LNCaP clone FGC (cell line): ENCODE results near the gene FBXL20.
A peak's percentile ranks its signal among the peaks of the same experiment; 100 is the strongest.
"Not testable (repeated sequence)": the region's sequence is repeated elsewhere in the genome, so short reads cannot be mapped to it uniquely, and the experiment has no call there.

Source experiments
- DNase-seq: peaks from one replicate; pipeline ENCODE4 v3.0.0-alpha.2; 2011; ENCODE audit warnings: low read depth
- H3K4me3 ChIP-seq: 2 replicates; pipeline ENCODE4 v1.5.1; 2011; ENCODE audit warnings: mild to moderate bottlenecking, low read depth, low read length, control low read depth
- TF ChIP-seq, protein P1 (sequence below): IDR thresholded peaks from 2 replicates; pipeline ENCODE4 v1.5.1; 2012; ENCODE audit warnings: mild to moderate bottlenecking; ENCODE audit not compliant: control insufficient read depth, insufficient read depth; ENCODE audit errors: extremely low read depth

The FBXL20 gene

GRCh38 chr17:39281806-39282205, 119.6 kb downstream of the FBXL20 start:
- TF ChIP-seq, protein P1, sequence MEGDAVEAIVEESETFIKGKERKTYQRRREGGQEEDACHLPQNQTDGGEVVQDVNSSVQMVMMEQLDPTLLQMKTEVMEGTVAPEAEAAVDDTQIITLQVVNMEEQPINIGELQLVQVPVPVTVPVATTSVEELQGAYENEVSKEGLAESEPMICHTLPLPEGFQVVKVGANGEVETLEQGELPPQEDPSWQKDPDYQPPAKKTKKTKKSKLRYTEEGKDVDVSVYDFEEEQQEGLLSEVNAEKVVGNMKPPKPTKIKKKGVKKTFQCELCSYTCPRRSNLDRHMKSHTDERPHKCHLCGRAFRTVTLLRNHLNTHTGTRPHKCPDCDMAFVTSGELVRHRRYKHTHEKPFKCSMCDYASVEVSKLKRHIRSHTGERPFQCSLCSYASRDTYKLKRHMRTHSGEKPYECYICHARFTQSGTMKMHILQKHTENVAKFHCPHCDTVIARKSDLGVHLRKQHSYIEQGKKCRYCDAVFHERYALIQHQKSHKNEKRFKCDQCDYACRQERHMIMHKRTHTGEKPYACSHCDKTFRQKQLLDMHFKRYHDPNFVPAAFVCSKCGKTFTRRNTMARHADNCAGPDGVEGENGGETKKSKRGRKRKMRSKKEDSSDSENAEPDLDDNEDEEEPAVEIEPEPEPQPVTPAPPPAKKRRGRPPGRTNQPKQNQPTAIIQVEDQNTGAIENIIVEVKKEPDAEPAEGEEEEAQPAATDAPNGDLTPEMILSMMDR: no peak
- no peak for DNase-seq
- H3K4me3 ChIP-seq: no peak overlapping the region

- H3K4me3 ChIP-seq, DNase-seq: not testable (repeated sequence)
Measured at GRCh38 chr17:39278246-39278645, 123.2 kb downstream of the FBXL20 start.

GRCh38 chr17:39277110-39277509, 124.3 kb downstream of the FBXL20 start:
- H3K4me3 ChIP-seq: no peak overlapping the region
- TF ChIP-seq, protein P1: no peak
- DNase-seq: no peak

DNA sequence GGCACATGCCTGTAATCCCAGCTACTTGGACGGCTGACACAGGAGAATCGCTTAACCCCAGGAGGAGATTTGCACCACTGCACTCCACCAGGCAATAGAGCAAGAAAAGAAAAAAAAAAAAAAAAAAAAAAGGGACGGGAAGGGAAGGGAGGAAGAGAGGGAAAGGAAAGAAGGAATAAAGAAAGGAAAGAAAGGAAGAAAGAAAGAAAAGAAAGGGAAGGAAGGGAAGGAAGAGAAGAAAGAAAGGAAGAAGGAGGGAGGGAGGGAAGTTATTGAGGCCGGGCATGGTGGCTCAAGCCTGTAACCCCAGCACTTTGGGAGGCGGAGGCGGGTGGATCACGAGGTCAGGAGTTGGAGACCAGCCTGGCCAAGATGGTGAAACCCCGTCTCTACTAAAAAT, 125.3 kb downstream of the FBXL20 start:
- DNase-seq: no peak
- TF ChIP-seq, protein P1: no peak
- H3K4me3 ChIP-seq: no peak overlapping the region

- TF ChIP-seq, protein P1: no peak
- no peak overlapping the region for H3K4me3 ChIP-seq
- DNase-seq: no peak
Measured at GRCh38 chr17:39271546-39271945, 129.9 kb downstream of the FBXL20 start.

DNA sequence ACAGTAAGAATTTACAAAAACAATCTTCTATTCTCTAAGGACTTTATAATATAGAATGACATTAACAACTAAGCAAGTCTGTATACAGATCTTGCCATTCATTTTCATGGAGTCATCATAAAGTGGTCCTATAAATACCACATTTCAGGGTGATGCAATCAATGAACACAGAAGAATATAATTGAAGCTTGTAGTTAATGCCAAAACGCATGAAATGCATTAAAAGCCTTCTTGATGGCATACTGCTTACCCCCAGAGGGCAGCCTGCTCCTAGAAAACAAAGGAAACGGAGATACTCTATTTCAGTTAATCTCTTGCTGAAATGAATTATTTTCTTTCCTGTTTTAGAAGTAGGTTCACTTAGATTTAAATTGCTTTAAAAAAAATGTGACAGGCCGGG, 130.5 kb downstream of the FBXL20 start:
- DNase-seq: no peak
- TF ChIP-seq, protein P1: peak; percentile 77
- H3K4me3 ChIP-seq: no peak overlapping the region

- no peak for DNase-seq
- TF ChIP-seq, protein P1: no peak
- no peak overlapping the region for H3K4me3 ChIP-seq
Measured at GRCh38 chr17:39264119-39264518, 137.3 kb downstream of the FBXL20 start.
